Tibial nerve (tissue), 4 donors: Measurements from ENCODE around the gene ABCC10. TPM values are rescaled to one million over a fixed set of nuclear protein-coding genes. Genes with fewer than 3 reads are reported as not detected.
"Not testable (repeated sequence)": the region's sequence is repeated elsewhere in the genome, so short reads cannot be mapped to it uniquely, and the experiment has no call there.

Experiments used
- DNase-seq, 2 donors: peaks; one replicate each; pipeline ENCODE4 v3.0.0-alpha.2; 2019; ENCODE audit warnings: low spot score in 2 of 2
- H3K27ac ChIP-seq, 4 donors: fragments of 200-600 bp; sonication (generic) in 3 of 4; one replicate each; pipeline ENCODE4 v1.5.1; 2017 to 2019; ENCODE audit warnings: mild to moderate bottlenecking in 1 of 4
- H3K27me3 ChIP-seq, 2 donors: fragments of 200-600 bp; sonication (generic) in 1 of 2; one replicate each; pipeline versions ENCODE4 v1.5.1 to v1.6.0; 2017 to 2019
- H3K36me3 ChIP-seq, 3 donors: fragments of 200-600 bp; sonication (generic); one replicate each; pipeline ENCODE4 v1.5.1; 2018 to 2019
- H3K4me1 ChIP-seq, 4 donors: fragments of 200-600 bp; sonication (generic) in 3 of 4; one replicate each; pipeline ENCODE4 v1.5.1; 2017 to 2019
- H3K4me3 ChIP-seq, 4 donors: fragments of 200-600 bp; sonication (generic) in 3 of 4; one replicate each; pipeline ENCODE4 v1.5.1; 2017 to 2019; ENCODE audit warnings: mild to moderate bottlenecking in 1 of 4, moderate library complexity in 1 of 4
- H3K9me3 ChIP-seq, 4 donors: fragments of 200-600 bp; sonication (generic) in 3 of 4; one replicate each; pipeline ENCODE4 v1.5.1; 2017 to 2019
- CTCF ChIP-seq, 5 experiments: fragments of 200-600 bp in 3 of 5; fragments of 450-650 bp in 2 of 5; sonication (generic) in 3 of 5; IDR thresholded peaks; one replicate each; pipeline ENCODE4 v1.5.1; 2016 to 2019; ENCODE audit warnings: antibody characterized with exemption in 5 of 5, mild to moderate bottlenecking in 3 of 5, moderate library complexity in 2 of 5
- EP300 ChIP-seq, 2 donors: sonication (generic); formaldehyde crosslinking; IDR thresholded peaks; one replicate each; pipeline ENCODE4 v1.6.1; 2017; ENCODE audit warnings: antibody characterized with exemption in 2 of 2, mild to moderate bottlenecking in 1 of 2
- POLR2A ChIP-seq, 2 donors: fragments of 450-650 bp; IDR thresholded peaks; one replicate each; pipeline ENCODE4 v1.6.1; 2017; ENCODE audit warnings: antibody characterized with exemption in 2 of 2, mild to moderate bottlenecking in 2 of 2, moderate library complexity in 2 of 2
- WGBS, 2 donors: methylation state at CpG; one replicate each; pipeline ENCODE4 v1.1.5; 2018; 5-methylcytosine and 5-hydroxymethylcytosine counted together
- total RNA-seq, 4 donors: library from RNA; depleted of rRNA; stranded (reverse); fragments of >200 nt; gene quantifications; one replicate each; pipeline ENCODE4 v1.1.0, GENCODE V29; 2016

ABCC10 gene
- total RNA-seq, 4 donors from 2014 or later = 14.9 to 35.9 (median 27.1) TPM

GRCh38 chr6:43413002-43413401, 14.3 kb upstream of the ABCC10 start:
- H3K9me3 ChIP-seq = peaks cover 0 to 9% (median 0%) of the 10 kb centered on the region in 4 donors
- no peak overlapping the region for H3K4me3 ChIP-seq
- peaks cover 0 to 3% of the 10 kb centered on the region in 2 donors for H3K27me3 ChIP-seq
- no peaks in the 10 kb centered on the region for H3K4me1 ChIP-seq
- WGBS, 2 donors = 90 to 100% methylated on average over 1 of the region's 2 CpGs
- TF ChIP-seq CTCF (IDR thresholded peaks at IDR 0.05) (no peak), POLR2A (IDR thresholded peaks at IDR 0.05) (no peak), EP300 (IDR thresholded peaks at IDR 0.05) (no peak)
- no peak for DNase-seq
- H3K27ac ChIP-seq = no peak overlapping the region
- no peaks in the 10 kb centered on the region for H3K36me3 ChIP-seq

DNA sequence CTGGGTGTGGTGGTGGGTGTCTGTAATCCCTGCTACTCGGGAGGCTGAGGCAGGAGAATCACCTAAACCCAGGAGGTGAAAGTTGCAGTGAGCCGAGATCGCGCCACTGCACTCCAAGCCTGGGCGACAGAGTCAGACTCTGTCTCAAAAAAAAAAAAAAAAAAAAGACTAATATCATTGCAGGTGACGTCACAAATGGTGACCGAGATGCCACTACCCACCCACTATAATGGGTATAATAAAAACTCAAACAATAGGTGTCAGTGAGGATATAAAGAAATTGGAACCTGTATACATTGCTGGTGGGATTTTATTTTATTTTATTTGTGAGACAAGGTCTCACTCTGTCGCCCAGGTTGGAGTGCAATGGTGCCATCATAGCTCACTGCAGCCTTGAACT, 12.1 kb upstream of the ABCC10 start:
- H3K9me3 ChIP-seq, H3K36me3 ChIP-seq, H3K4me3 ChIP-seq, H3K4me1 ChIP-seq, DNase-seq, H3K27ac ChIP-seq, H3K27me3 ChIP-seq: not testable (repeated sequence)
- WGBS, 2 donors = 90 to 95% methylated on average over 8 of the region's 8 CpGs

DNA sequence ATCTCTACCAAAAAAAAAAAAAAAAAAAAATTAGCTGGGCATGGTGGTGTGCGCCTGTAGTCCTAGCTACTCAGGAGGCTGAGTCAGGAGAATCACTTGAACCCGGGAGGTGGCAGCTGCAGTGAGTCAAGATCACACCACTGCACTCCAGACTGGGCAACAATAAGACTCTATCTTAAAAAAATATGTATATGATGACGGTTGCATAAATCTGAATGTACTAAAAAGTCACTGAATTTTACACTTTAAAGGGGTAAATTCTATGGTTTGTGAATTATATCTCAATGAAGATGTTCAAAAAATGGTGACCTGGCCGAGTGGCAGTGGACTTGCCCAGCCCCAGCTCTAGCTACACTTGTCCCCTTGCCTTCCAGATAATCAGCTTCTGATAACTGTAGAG, 10.4 kb upstream of the ABCC10 start:
- DNase-seq = no peak
- Histone ChIP-seq H3K9me3 (peaks cover 0 to 9% (median 0%) of the 10 kb centered on the region in 4 donors), H3K4me3 (no peak overlapping the region), H3K27ac (no peak overlapping the region), H3K27me3 (no peaks in the 10 kb centered on the region), H3K36me3 (no peaks in the 10 kb centered on the region), H3K4me1 (no peaks in the 10 kb centered on the region)
- WGBS, 2 donors = 75 to 76% methylated on average over 4 of the region's 4 CpGs
- TF ChIP-seq EP300 (IDR thresholded peaks at IDR 0.05) (no peak), POLR2A (IDR thresholded peaks at IDR 0.05) (no peak), CTCF (IDR thresholded peaks at IDR 0.05) (no peak)

DNA sequence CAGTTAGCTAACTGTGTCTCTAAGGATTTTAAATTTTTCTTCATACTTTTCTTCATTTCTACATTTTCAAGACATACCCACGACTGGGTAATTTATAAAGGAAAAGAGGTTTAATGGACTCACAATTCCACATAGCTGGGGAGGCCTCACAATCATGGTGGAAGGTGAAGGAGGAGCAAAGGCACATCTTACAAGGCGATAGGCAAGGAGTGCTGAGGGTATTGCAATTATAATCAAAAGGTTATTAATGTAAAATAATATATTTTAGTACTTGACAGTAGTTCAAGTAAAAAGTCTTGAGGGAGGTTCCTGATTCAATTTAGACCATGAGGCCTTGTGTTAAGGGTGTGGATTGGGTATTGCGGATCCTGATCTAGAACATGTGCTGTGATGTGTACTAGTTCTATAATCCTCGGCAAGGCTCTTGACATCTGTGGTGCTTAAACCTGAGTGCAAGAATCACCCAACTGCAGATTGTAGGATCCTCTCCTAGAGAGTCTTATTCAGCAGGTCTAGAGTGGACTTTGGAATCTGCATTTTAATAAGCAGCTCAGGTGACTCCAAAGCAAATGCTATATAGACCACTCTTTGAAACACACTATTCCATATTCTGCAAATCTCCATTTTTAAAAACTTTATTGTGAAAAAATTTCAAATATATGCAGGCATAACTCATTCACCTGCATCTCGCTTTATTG, 7.2 kb upstream of the ABCC10 start:
- no peak overlapping the region for H3K4me3 ChIP-seq
- peaks cover 0 to 5% (median 0%) of the 10 kb centered on the region in 4 donors for H3K9me3 ChIP-seq
- no peaks in the 10 kb centered on the region for H3K36me3 ChIP-seq
- WGBS, 2 donors = 63 to 72% methylated on average over 5 of the region's 5 CpGs
- H3K27ac ChIP-seq = no peak overlapping the region
- TF ChIP-seq CTCF (IDR thresholded peaks at IDR 0.05) = no peak
- no peak for DNase-seq
- no peaks in the 10 kb centered on the region for H3K27me3 ChIP-seq
- H3K4me1 ChIP-seq = no peaks in the 10 kb centered on the region

GRCh38 chr6:43421831-43422230, 5.5 kb upstream of the ABCC10 start:
- no peaks in the 10 kb centered on the region for H3K27me3 ChIP-seq
- TF ChIP-seq POLR2A (IDR thresholded peaks at IDR 0.05) (no peak), EP300 (IDR thresholded peaks at IDR 0.05) (no peak), CTCF (IDR thresholded peaks at IDR 0.05) (no peak)
- DNase-seq = no peak
- H3K36me3 ChIP-seq = no peaks in the 10 kb centered on the region
- no peak overlapping the region for H3K27ac ChIP-seq
- peaks cover 0 to 5% (median 0%) of the 10 kb centered on the region in 4 donors for H3K9me3 ChIP-seq
- no peak overlapping the region for H3K4me3 ChIP-seq
- H3K4me1 ChIP-seq = peaks cover 0 to 1% (median under 1%) of the 10 kb centered on the region in 4 donors
- 81 to 92% methylated on average over 3 of the region's 3 CpGs for WGBS, 2 donors

GRCh38 chr6:43425083-43425482, 2.3 kb upstream of the ABCC10 start:
- not testable (repeated sequence) for H3K27me3 ChIP-seq, H3K4me3 ChIP-seq, H3K9me3 ChIP-seq, DNase-seq, H3K36me3 ChIP-seq, H3K27ac ChIP-seq
- peaks cover 0 to 22% (median 15%) of the 10 kb centered on the region in 4 donors for H3K4me1 ChIP-seq
- WGBS, 2 donors = 93 to 94% methylated on average over 14 to 20 of the region's 33 CpGs
